GM19043 (cell line): Measurements from ENCODE around the gene TMEM92.

Experiments used
- ATAC-seq: cut with Tn5 transposase; IDR thresholded peaks from one replicate; pipeline ENCODE4 v1.9.1; 2021; ENCODE audit warnings: low read depth; ENCODE audit not compliant: unreplicated experiment

Gene TMEM92

DNA sequence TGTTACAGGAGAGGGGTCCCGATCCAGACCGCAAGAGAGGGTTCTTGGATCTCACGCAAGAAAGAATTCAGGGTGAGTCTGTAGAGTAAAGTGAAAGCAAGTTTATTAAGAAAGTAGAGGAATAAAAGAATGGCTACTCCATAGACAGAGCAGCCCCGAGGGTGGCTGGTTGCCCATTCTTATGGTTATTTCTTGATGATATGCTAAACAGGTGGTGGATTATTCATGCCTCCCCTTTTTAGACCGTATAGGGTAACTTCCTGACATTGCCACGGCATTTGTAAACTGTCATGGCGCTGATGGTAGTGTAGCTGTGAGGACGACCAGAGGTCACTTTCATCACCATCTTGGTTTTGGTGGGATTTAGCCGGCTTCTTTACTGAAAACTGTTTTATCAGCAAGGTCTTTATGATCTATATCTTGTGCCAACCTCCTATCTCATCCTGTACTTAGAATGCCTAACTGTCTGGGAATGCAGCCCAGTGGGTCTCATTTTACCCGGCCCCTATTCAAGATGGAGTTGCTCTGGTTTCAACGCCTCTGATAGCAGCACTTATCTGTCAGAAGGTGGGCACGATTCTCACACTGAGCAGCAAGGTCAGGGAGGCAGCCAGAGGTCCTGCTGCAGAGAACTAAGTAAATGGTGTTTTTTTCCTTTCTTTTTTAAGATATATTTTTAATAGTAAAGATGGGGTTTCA lies 45.2 kb downstream of the TMEM92 start:
- no peak for ATAC-seq

DNA sequence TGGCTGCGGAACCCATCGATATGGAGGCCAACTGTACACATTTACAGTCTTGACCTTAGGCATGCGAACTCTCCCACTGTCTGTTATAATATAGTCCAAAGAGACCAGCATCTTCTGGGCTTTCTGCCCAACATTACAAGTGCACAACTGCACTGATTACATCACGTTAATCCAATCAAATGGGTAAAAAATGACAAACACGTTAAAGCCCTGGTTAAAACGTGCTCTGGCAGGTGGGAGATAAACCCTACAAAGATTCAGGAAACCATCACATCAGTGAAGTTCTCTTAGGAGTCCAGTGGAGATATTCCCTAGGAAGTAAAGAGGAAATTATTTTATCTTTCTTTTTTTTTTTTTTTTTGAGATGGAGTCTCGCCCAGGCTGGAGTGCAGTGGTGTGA lies 48.0 kb downstream of the TMEM92 start:
- ATAC-seq = no peak

DNA sequence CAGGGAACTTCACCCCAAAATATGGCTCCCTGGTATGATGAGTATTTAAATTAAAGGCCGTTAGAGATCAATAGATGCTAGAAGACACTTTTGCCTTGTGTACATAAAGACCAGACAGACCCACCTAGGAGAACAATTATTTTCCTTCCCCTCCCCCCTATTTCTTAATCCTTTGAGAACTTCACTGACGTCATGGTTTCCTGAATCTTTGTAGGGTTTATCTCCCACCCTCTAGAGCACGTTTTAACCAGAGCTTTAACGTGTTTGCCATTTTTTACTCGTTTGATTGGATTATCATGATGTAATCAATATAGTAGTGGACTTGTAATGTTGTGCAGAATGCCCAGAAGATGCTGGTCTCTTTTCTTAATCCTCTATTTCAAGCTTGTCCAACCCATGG lies 48.8 kb downstream of the TMEM92 start:
- no peak for ATAC-seq

DNA sequence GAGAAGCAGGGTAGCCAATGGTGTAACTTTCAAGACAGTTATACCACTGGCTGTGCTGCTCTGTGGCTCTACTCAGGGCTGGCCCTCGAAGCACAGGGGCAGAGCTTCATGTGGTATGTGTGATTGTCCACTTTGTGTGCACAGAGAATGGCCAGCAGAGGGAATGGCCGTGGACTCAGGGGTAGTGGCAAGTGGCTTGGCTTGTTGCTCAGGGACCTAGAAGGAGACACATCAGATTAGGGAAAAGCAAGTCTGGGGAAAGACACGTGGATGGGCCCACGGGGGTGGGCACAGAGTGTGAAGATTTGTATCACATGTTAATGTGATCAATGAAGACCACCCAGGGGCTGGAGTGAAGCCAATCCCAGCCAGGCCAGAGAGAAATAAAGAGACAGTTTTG lies 51.6 kb downstream of the TMEM92 start:
- no peak for ATAC-seq

DNA sequence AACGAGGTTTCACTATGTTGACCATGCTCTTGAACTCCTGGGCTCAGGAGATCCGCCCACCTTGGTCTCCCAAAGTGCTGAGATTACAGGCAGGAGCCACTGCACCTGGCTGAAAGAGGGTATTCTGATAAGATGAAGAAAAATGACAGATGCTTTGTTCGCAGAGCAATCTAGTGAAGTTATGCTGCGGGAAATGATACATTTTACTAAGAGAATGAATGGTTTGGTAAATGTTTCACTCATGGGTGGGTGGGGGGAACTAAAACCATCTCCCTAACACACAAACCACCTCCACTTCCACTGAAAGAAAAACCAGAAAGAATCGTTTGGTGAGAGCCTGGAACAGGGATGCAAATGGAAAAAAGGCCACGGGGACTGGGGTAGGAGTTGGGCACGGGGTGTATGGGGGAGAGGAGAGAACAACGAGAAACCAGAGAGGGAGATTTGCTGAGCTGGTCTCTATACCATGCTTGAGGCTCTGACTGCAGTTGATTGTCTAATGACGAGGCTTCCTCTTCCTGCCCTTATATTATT lies 52.6 kb downstream of the TMEM92 start:
- no peak for ATAC-seq

DNA sequence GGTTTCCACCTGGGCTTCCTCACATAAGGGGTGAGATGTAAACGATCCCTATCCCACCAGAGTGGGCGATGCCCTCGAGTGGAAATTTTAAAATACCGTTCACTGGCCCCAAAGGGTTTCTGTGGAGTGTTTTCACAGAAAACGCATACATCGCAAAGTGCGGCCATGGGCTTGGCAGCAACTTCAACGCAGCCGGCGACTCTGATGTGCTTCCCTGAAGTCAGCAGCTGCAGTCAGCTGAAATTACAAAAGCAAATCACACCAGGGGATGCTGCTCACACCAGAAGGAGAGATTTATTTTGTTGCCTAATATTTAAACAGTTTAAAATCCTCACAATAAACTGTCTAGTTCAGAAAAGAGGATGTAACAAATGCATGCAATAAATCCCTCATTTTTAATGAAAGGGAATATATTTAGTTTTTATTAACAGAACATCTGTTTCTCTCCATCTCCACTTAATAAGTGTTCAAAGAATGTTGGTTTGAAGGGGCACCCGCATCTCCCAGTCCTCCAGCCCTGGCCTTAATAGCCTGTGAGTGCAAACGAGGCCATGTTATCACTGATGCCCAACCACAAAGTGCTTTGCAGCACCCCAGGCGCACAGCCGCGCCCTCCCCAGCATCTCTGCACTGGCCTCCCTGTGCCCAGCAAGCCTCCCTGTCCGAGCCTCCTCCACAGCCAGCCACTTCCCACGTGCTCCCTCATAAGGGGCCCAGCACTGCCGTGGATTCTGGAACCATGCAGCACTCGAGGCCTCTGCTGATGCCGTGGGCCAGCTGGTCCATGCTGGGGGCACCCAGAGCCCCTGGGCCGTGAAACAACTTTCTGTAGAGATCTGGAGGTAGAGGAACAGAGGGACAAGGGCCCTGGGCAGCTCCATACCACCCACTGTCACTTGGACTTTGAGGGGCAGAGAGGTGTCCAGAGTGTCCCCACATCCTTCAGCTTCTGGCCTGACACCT lies 54.4 kb downstream of the TMEM92 start:
- no peak for ATAC-seq

DNA sequence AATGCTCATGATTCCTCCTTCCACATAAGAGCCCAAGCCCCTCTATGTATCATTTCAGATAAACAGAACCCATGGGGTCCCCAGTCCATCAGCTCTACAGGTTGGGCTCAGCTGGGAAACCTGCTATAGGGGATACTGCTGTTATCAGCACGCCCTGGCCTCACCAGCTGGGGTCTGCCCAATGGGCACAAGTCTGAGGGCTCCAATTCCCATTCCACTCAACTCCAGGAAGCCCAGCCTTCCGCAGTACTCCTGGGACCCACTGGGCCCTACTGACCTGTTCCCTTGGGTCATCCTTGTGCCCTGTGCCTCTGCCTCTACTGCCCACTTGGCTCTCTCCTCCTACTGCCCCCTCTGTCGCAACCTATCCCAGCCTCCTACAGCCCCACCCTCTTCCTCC lies 55.5 kb downstream of the TMEM92 start:
- no peak for ATAC-seq

DNA sequence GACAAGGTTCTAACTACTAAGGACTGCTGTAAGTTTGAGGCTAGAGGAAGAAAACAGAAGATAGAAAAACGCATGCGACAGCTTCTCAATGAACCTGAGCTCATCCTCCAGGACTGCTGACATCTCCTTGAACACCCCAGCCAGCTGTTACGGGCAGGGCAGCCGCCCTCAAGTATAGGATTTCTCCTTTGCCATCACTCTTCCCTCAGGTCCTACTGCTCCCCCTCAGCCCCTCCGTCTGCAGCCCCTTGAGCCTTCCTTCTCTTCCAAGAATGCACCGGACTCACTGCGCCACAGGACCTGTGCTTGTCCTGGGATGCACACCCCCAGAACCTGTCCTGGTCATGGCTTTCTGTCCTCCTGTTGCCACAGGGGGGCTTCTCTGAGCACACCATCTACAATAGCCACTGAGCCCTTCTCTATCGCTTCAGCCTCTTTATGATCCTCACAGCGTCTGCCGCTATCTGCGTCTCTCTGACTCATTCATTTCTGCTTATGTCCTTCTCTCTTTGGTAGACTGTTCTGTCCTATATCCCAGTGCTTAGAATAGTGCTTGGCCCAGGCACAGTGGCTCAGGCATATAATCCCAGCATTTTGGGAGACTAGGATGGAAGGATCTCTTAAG lies 56.0 kb downstream of the TMEM92 start:
- ATAC-seq = no peak
